Ishikawa (cell line): ENCODE data around the gene PYGL.

Experiments
- CEBPB ChIP-seq: IDR thresholded peaks from 2 replicates; pipeline ENCODE4 v1.6.1; 2012
- CREB1 ChIP-seq: IDR thresholded peaks from 2 replicates; pipeline ENCODE4 v1.6.1; 2012; ENCODE audit warnings: low read depth
- EGR1 ChIP-seq: IDR thresholded peaks from 2 replicates; pipeline ENCODE4 v1.6.1; 2012
- EP300 ChIP-seq: IDR thresholded peaks from 2 replicates; pipeline ENCODE4 v1.6.1; 2012; ENCODE audit warnings: borderline replicate concordance
- FOXM1 ChIP-seq: IDR thresholded peaks from 2 replicates; pipeline ENCODE4 v1.6.1; 2012; ENCODE audit warnings: low read depth, borderline replicate concordance
- MAX ChIP-seq: IDR thresholded peaks from 2 replicates; pipeline ENCODE4 v1.6.1; 2012
- NFIC ChIP-seq: IDR thresholded peaks from 2 replicates; pipeline ENCODE4 v1.6.1; 2012
- RAD21 ChIP-seq: IDR thresholded peaks from 2 replicates; pipeline ENCODE4 v1.6.1; 2012; ENCODE audit warnings: low read depth
- REST ChIP-seq: IDR thresholded peaks from 2 replicates; pipeline ENCODE4 v1.6.1; 2012; ENCODE audit warnings: low read depth, mild to moderate bottlenecking
- TAF1 ChIP-seq: IDR thresholded peaks from 2 replicates; pipeline ENCODE4 v1.6.1; 2012; ENCODE audit warnings: low read depth, mild to moderate bottlenecking
- TCF12 ChIP-seq: IDR thresholded peaks from 2 replicates; pipeline ENCODE4 v1.6.1; 2012; ENCODE audit warnings: low read depth
- TEAD4 ChIP-seq: IDR thresholded peaks from 2 replicates; pipeline ENCODE4 v1.6.1; 2012
- USF1 ChIP-seq: IDR thresholded peaks from 2 replicates; pipeline ENCODE4 v1.6.1; 2012
- YY1 ChIP-seq: IDR thresholded peaks from 2 replicates; pipeline ENCODE4 v1.6.1; 2012; ENCODE audit warnings: low read depth
- ZBTB7A ChIP-seq: IDR thresholded peaks from 2 replicates; pipeline ENCODE4 v1.6.1; 2012; ENCODE audit warnings: low read depth

Gene PYGL

GRCh38 chr14:50882932-50883826 is 61.1 kb downstream of the PYGL start:
- TF ChIP-seq REST (no peak), MAX (no peak), EGR1 (no peak), RAD21 (no peak), TCF12 (no peak), USF1 (no peak), ZBTB7A (no peak), CEBPB (no peak), FOXM1 (no peak)

GRCh38 chr14:50875359-50876070 is 68.8 kb downstream of the PYGL start:
- no peak for TF ChIP-seq REST
- no peak for TF ChIP-seq FOXM1

- no peak for TF ChIP-seq REST
- no peak for TF ChIP-seq NFIC
- TF ChIP-seq TAF1 = no peak
- no peak for TF ChIP-seq CEBPB
- TF ChIP-seq RAD21 = no peak
- no peak for TF ChIP-seq ZBTB7A
- TF ChIP-seq TCF12 = no peak
- TF ChIP-seq YY1 = no peak
- no peak for TF ChIP-seq USF1
- no peak for TF ChIP-seq FOXM1
- TF ChIP-seq EP300 = no peak
- TF ChIP-seq TEAD4 = no peak
- TF ChIP-seq MAX = no peak
These were observed 69.5 kb downstream of the PYGL start for GRCh38 chr14:50874757-50875156.

GRCh38 chr14:50871914-50872732 is 72.2 kb downstream of the PYGL start, which contains the start of gene ABHD12B:
ABHD12B (plus strand) TSS chr14:50872053; CDS start chr14:50872175, 122 bp downstream.
- no peak for TF ChIP-seq TAF1
- no peak for TF ChIP-seq EP300
- TF ChIP-seq FOXM1 = no peak
- TF ChIP-seq USF1 = no peak
- no peak for TF ChIP-seq EGR1
- no peak for TF ChIP-seq NFIC
- no peak for TF ChIP-seq CEBPB
- TF ChIP-seq TCF12 = no peak
- TF ChIP-seq YY1 = no peak
- TF ChIP-seq CREB1 = no peak
- TF ChIP-seq TEAD4 = no peak
- TF ChIP-seq ZBTB7A = no peak
